ENCODE measurements around the gene MYO10.

MYO10 gene

GRCh38 chr5:16809395-16810207 is 126.5 kb downstream of the MYO10 start:
- peak in 2 of 3 experiments; percentile 15 to 26 for DNase-seq

DNA sequence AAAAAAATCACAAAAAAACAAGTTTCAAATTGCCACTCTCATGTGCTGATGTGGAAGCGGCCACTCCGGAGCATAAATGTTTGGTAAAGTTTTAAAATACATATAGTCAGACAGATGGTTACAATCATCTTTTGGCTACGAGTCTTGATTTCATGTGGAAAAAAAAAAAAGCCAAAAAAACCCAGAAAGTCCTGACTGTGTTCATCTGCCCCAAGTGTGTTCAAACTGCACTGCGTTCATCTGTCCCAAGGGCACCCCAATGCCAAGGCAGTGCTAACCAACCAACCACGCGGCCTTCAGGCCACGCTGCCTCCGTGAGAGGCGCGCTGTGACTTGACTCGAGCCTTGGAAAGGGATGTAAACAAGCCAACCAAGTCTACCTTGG is 127.1 kb downstream of the MYO10 start:
- no peak for DNase-seq

GRCh38 chr5:16808021-16808420 is 128.1 kb downstream of the MYO10 start:
- DNase-seq: no peak

GRCh38 chr5:16807547-16807864 is 128.6 kb downstream of the MYO10 start:
- DNase-seq: no peak

GRCh38 chr5:16806711-16807546 is 129.2 kb downstream of the MYO10 start:
- DNase-seq: no peak

- no peak for DNase-seq
These were observed 130.6 kb downstream of the MYO10 start for GRCh38 chr5:16805486-16805885.

- no peak for DNase-seq
These were observed 132.3 kb downstream of the MYO10 start for GRCh38 chr5:16803831-16804230.

DNA sequence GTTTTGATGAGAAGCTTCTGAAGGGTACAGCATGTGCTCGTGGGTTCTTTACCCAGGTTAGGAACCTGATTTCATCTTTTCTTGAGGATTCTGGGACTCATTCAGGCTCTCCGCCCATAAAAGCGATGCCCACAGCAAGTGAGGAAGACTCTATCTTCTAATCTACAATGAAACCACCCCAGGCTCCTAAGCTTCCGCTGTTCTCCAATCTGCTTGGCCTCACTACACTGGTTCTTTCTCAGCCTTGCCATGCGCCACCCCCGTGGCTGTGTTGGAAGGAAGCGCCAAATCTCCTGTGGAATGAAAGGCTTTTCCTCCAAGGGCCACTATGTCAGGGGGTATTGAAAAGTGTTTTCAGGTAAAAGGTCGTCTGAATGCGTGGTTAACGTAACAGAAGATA is 135.6 kb downstream of the MYO10 start:
- no peak for DNase-seq

DNA sequence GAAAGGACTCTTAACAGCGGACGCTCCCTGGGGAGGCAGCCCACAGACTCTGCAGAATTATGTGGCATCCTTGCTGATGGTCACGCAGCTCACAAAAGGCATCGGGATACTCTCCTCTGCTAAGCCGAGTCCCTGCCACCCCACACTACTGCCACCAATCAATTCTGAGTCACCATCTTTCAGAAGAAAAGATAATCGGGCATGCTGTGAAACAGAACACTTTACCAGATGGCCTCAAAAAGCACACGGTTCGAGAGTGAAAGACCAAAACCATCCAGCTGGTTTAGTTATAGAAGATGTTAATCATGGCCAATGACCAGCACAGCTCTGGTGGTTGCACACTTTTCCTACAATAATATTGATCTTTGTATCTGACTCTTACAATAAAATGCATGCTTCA is 136.3 kb downstream of the MYO10 start:
- no peak for DNase-seq

DNA sequence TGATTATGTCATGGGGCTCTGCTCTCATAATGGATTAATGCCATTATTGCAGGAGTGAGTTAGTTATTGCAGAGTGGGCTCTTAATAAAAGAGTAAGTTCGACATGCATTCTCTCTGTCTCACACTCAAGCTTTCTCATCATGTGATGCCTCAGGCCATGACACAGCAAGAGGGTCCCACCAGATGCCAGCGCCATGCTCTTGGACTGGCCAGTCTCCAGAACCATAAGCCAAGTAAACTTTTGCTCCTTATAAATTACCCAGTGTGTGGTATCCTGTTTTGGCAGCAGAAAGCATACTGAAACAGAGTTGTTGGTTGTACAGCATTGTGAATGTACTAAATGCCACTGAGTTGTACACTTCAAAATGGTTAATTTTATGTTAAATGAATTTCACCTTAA is 138.1 kb downstream of the MYO10 start:
- DNase-seq: no peak

GRCh38 chr5:16794269-16794913 is 141.7 kb downstream of the MYO10 start:
- DNase-seq: no peak

DNA sequence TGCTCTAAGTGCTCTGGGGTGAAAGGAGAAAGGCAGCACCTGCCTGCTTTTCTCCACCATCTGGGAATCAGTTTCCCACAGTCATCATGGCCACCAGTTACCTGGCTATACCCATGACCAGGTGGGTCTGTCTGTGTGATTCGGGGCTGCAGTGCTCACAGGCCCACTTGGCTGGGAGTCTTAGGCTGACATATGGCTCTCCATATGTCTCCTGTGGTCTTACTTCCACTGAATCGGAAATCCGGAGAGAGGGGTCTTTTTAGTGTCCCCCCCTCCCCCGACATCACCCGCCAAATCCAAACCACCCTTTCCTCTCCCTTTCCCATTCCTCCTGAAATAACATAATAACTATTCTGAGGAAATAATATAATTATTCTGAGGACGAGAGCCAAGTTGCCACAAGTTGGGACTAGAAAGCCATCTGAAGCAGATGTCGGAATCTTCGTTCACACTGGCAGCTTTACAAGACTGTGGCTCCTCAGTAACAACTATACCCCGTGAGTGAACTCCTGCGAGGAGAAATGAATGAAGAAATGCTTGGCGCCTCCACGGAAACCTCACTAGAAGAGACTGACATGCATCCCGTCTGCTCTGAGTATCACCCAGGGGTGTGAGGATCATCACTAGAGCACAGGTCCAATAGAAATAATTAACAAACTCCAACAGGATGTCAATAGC is 143.4 kb downstream of the MYO10 start:
- DNase-seq: no peak

DNA sequence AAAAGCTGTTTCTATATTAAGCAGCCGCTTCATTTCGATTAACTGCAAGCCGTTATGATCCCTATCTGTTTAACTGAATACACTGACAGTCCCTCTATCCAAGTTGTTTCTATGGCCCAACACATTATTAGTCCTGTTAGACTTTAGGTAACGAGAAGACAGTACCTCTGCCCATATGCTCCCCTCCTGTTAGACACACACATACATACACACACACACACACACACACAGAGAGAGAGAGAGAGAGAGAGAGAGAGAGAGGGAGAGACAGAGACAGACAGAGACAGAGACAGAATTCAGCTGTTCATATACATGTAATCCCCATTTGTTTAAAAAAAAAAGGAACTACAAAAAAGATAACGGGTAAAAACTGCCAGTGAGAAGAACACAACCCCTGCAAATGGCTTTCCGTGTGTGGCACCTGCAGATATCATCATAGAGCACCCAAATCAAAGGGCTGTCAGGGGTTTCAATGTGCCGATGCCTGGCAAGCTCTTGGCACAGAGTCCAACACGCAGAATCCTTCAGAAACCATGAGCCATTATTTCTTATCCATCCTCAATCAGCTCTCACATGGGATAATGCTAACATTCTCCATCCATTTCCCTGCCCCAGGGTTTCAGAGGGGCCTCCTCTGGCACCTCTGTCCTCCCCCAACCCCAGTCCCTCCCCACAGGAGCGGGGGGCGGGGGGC is 144.0 kb downstream of the MYO10 start:
- no peak for DNase-seq

DNA sequence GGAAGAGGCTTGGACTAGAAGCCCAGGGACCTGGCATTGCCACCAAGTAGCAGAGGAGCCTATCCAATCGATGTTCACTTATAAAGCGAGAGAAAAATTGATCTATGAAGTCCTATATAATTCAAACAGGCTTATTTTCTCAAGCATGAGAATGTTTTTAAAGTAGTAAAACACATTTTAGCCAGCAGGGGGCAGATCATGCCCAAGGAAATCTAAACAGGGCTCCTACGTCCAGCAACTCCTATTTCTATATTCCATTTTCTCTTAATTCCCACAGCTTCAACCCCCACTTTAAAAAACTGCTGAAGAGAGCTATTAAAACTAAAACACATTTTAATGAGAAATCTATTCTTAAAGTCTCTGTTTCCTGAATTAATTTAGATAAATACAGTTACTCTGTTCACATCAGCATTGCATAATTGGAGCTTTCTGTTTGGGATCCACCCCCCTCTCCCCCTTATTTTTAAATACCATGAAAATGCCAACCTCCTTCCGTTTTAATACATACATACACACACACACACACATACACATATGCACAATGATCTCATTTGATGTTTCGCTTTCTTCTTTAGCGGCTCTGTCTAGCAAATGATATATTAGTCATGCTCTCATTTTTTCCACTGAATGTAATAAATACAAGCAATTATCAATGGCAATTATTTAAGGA is 144.9 kb downstream of the MYO10 start:
- DNase-seq: peak; percentile 31 to 82 (median 75)

- no peak for DNase-seq
These were observed 147.1 kb downstream of the MYO10 start for GRCh38 chr5:16788957-16789356.

DNA sequence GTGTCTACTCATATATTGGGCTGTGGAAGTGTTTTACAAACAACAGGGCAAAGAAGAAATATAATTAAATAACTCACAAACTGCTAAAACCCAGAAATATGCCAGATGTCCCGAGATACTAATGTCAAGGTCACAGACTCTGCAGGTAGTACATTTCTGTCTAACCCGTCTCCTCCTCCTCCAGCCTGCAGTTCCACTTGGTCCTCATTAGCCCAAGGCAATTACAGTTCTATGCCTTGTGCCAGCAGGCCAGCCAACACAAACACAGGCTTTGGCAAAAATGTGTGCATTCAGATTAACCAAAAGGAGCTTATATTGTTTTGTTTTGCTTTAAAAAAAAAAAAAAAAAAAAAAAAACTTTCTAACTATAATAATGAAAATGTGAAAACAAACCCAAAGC is 148.8 kb downstream of the MYO10 start:
- peak in 2 of 3 experiments; percentile 6 to 47 for DNase-seq

DNA sequence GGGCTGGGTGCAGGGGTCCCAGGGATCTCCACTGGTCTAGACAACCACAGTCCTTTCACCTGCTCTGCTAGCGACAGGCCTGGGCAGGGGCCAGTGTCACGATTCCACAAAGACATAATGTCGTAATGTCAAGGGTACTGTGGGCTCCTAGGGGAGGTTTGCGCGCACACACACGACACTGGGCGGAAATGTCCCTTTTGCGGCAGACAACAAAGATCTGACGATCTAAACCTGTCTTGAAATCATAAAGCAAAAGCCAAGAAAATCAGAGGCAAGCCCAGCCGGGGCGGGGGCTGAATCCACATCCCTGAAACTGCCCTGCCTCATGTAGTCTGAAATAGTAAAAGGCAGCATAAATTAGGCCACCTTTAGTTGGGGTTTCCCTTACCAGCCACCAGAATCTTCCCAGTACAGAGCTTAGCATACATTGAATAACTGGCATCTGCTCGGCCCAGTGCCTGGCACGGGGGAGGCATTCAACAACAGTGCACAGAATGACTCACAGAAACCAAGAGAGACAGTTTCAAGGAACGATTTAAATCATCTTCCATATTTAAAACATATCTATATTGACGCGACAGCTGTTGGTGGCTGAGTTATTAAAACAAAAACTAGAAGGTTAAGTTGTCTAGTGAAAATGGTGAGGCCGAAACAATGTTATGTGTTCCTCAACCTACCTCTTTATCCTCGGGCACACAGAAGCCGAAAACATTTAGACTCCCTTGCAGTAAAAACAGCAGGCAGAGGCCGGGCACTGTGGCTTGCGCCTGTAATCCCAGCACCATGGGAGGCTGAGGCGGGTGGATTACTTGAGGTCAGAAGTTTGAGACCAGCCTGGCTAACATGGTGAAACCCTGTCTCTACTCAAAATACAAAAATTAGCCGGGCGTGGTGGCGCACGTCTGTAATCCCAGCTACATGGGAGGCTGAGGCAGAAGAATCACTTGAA is 151.0 kb downstream of the MYO10 start:
- DNase-seq: no peak

DNA sequence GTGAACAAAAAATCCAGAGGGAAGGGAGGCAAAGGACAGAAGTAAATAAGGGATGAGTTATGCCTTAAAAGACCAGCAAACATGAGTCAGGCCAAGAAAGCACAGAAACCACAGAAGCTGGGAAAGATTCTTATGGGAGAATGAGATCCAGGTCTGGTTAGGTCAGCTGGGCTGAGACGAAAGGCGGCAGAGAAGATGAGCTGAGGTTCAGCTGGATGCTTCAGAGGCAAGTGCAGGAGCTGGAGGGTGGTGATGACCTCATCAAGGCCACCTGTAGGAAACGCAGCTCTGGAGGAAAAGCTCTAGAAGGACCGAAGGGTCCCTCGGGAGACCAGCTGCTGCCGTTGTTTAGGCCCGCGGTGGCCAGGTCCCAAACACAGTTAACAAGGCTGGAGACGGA is 152.0 kb downstream of the MYO10 start:
- no peak for DNase-seq

- DNase-seq: no peak
These were observed 154.1 kb downstream of the MYO10 start for GRCh38 chr5:16781828-16782626.

- DNase-seq: no peak
These were observed 155.8 kb downstream of the MYO10 start for GRCh38 chr5:16780325-16780724.
